ENCODE measurements around the gene SRCAP.

SRCAP gene

GRCh38 chr16:30760001-30760559, 61.1 kb downstream of the SRCAP start:
- DNase-seq: no peak

DNA sequence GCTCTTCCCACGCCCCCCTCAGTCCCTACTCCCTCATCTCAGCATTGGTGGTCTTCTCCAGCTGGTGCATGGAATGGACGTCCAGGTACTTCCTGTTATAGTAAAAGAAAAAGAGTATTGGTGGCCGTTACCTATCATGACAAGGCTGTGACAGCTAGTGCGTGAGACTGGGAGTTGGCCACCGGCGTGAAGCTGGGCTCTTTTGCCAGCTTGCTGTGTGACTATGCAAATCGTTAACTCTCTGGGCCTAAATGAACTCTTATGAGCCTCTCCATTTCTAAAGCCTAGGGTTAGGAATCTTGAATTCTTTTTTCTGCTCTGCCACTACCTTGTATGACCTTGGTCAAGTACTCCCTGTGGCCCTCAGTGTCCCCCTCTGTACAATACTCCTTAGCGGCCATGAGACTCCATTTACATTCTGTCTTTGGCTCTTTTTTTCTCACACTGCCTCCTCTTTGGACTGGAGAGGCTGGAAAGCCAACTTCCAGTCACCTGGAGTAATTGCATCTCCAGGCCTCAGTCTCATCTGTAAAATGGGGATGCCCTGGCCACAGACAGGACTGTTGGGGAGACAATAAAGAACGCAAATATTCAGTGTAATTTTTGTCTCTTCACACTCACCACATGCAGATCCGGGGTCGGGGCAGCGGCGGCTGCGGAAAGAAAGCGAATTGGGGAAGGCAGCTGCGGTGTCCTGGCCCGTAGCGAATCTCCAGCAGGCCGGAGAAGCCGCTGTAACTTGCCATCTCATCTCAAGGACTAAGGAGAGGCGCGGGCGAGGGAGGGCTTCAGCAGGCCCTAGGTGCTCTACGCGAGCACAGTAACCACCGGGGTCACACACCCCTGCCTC, 61.8 kb downstream of the SRCAP start:
- no peak for DNase-seq

DNA sequence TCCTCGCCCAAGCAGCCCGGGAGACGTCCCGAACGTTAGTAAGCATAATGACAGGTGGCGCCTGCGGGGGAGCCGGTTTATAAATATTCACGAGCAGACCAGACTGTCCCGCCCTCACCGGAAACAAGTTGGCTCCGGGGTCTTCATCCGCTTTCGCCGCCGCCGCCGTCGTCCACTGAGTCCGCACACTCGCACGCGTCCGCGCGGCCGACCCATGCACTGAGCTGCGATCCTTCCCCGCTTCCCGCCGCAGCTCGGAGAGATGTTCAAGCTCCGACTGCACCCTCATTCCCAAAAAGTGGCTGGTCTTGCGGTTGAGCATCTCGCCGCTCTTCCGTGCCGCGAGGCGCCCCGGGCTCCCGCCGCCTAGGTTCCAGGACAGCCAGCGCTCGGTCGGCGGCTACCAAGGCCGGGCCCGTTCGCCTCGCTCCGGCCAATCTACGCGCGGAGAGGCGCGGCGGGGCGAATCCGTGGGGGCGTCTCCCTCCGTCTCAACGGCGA, 62.5 kb downstream of the SRCAP start:
- DNase-seq: peak; percentile 56 to 59

DNA sequence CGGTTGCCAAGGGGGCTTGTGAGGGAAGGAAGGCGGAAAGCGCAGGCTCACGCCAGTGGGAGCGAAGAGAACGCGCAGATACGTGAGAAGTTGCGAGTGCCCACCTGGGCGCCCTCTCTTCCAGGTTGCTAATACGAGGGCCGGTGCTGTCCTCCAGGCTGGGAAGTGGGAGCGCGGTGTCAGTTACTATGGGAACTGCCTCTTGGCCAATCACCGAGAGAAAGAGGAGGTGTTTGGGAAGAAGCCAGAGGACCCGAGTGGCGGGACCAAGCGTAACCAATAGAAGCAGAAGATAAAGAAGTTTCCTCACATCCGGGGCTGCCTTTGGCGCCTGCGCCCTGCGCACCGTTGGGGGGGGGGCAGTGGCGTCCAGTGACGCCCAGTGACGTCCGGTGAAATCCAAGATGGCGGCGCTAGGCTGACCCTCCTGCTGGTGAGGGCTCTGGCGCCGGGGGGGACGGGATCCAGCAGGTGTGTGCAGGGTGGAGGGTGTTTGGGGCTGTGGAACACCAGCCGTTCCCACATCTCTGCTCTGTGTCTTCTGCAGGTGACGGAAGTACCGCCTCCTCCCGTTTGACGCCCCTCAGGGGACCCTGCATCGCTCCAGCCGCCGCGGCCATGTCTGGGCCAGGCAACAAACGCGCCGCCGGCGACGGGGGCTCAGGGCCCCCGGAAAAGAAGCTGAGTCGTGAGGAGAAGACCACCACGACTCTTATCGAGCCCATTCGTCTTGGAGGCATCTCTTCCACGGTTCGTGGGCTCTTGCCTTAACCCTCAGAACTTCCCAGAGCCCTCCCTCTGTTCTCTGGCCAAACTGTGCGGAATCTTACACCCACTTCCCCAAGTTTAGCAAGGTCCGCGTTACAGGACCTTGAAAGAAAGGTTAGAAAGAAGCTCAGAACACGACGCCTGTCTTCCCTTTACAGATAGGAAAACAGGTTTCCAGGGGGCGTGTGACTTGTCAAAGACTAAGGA, 63.2 kb downstream of the SRCAP start, which contains the start of the genes CFAP119 and RNF40:
CFAP119 (minus strand) TSS at position 135 of the 975 bp plus-strand sequence. CDS start 314 bp downstream, outside the sequence.
RNF40 (plus strand) TSS at position 395 of the 975 bp plus-strand sequence; CDS start at position 619, 224 bp downstream.
- DNase-seq: peak; percentile 91 to 92

DNA sequence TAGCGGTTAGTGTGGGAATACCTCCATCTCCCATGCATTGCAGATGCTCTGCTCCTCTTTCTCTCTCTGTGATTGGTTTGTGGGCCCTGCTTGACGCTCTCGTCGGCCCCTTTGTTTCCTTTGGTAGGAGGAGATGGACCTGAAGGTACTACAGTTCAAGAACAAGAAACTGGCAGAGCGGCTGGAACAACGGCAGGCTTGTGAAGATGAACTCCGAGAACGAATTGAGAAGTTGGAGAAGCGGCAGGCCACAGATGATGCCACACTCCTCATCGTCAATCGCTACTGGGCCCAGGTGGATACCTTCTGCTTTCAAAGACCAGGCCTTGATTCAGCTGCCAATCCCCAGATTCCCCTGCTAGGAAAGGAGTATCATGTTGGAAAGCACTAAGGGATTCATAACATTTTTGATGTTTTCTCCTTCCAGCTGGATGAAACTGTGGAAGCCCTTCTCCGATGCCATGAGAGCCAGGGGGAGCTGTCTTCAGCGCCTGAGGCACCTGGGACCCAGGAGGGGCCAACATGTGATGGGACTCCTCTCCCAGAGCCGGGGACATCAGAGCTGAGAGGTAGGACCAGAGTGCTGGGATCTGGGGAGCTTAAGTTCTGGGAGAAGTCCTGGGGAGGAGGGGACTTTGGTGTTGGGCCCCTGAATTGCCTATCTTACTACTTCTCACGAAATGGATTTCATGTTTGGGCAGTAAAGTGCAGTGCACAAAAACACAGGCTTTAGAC, 64.2 kb downstream of the SRCAP start:
- DNase-seq: no peak

DNA sequence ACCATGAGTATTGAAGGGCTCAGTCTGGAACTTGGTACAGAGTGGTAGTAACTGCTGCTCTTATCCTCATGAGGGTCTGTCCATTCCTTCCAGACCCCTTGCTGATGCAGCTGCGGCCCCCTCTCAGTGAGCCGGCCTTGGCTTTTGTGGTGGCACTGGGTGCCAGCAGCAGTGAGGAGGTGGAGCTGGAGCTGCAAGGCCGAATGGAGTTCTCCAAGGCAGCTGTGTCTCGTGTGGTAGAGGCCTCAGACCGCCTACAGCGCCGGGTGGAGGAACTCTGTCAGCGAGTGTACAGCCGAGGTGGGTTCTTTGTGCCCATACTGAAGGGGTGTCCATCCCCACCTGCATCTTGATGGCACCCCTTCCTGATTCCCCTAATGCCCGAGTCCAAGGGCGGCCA, 65.1 kb downstream of the SRCAP start:
- no peak for DNase-seq

GRCh38 chr16:30764816-30765465, 66.0 kb downstream of the SRCAP start:
- no peak for DNase-seq

GRCh38 chr16:30766206-30766932, 67.4 kb downstream of the SRCAP start:
- DNase-seq: no peak

- no peak for DNase-seq
Measured at GRCh38 chr16:30766933-30767284, 67.9 kb downstream of the SRCAP start.

GRCh38 chr16:30767767-30768465, 68.9 kb downstream of the SRCAP start:
- no peak for DNase-seq

- DNase-seq: no peak
Measured at GRCh38 chr16:30768583-30769181, 69.7 kb downstream of the SRCAP start.

DNA sequence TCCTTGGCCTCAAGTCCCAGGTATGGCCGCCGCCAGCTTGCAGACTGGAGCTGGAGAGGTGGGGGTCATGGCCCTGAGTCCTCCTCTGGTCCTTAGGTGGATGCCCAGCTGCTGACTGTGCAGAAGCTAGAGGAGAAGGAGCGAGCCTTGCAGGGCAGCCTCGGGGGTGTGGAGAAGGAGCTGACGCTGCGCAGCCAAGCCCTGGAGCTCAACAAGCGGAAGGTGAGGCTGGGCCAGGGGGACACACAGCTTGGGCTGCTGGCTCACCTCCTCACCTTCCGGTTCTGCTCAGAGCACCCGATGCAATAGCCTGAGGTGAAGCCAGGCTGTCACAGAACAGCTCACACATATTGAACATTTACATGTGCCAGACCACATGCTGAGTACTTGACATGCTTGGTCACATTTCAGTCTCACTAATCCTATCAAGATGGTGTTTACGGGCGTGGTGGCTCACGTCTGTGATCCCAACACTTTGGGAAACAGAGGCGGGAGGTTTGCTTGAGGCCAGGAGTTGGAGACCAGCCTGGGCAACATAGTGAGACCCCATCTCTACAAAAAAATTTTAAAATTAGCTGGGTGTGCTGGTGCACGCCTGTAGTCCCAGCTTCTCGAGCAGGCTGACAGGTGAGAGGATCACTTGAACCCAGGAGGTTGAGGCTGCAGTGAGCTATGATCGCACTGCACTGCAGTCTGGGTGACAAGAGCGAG, 70.6 kb downstream of the SRCAP start:
- DNase-seq: no peak

GRCh38 chr16:30771726-30772125, 72.8 kb downstream of the SRCAP start:
- DNase-seq: no peak

- no peak for DNase-seq
Measured at GRCh38 chr16:30773826-30774225, 74.9 kb downstream of the SRCAP start.

DNA sequence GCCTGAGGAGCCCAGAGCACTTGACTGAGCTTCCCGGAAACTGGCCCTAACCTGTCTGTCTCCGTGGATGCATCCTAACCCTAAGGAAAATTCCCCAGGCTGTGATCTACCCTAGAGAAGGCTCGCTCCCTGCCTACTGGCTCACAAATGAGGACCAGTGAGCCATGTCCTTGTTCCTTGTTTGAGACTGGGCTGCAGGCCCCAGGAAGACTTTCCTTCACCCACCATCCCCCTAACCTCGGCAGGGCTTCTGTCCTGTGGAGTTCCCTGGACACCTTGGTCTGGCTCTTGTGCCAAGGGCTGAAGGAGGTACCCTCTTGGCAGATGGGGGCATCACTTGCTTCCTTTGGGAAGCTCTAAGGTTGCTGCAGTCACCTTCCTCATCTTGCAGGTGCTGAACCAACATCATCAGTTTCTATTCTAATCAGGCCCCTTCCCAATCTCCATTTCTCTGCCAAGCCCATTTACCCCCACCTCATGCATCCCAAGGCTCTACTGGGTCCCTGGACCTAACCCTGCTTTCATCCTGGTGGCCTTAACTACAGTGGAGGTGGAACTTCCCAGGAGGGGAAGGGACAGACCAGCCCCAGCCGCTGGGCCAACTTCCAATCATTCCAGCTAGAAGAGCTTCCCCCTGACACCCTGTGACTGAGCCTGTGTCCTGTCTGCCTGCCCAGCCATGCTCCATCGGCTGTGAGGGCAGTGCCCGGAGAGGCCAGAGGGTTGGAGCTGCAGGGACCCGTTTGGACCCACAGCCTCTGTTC, 75.6 kb downstream of the SRCAP start:
- no peak for DNase-seq

GRCh38 chr16:30775131-30775391, 76.1 kb downstream of the SRCAP start:
- no peak for DNase-seq

DNA sequence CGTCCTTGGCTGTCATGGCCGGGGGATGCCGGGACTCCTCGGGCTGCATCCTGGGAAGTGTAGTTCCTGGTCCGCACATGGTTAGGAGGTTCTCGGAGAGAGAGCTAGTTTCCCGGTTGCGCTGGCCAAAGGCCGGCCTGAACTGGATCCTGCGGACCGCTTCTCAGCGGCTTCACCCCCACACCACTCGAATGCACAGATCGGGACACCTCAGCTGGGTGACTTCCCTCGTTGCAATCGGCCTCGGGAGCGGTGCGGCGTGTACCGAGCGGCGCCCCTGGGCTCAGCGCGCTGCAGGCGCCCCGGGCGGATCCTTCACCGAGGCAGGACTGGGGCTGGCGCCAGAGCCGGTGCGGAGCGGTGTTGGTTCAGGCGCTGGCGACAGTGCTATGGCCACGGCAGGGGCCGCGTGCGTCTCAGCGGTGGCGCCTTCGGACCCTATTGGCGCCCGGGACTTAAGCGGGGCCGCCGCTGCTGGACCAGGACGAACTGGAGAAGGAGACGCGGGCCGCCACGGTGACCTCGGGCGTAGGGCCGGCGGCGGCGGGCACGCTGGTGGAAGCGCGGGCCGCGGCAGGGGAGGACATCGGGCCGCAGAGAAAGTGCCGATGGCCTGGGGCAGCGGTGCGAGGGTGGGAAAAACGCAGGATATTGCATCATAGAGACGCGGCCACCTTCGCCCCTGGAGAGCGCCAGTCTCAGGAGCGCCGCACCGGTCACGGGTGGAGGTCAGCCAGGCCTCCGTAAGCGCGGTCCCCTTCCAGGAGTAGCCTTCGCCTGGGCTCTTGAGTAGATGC, 76.6 kb downstream of the SRCAP start:
- peak; percentile 71 to 72 for DNase-seq

All from stimulated activated CD4-positive, alpha-beta T cell treated with anti-CD3 and anti-CD28 coated beads, Interleukin-2, amount 100 ng/mL, for 24 hours (primary cell).